ENCODE results near the gene PRDM11.

GRCh38 chr11:45245218-45246045, 99.0 kb downstream of the PRDM11 start:
- TF ChIP-seq CTCF (conservative IDR thresholded peaks at IDR 0.05 in 1 of 2, IDR thresholded peaks at IDR 0.05 in 1 of 2; ENCODE audit: extremely low read depth in 1 of 2, insufficient read depth in 1 of 2, low read depth in 1 of 2, low read length in 2 of 2) (no peak), EZH2 (IDR thresholded peaks at IDR 0.05; ENCODE audit: borderline replicate concordance, low read length) (no peak)
